ENCODE measurements around the gene TADA3.

TADA3 gene

DNA sequence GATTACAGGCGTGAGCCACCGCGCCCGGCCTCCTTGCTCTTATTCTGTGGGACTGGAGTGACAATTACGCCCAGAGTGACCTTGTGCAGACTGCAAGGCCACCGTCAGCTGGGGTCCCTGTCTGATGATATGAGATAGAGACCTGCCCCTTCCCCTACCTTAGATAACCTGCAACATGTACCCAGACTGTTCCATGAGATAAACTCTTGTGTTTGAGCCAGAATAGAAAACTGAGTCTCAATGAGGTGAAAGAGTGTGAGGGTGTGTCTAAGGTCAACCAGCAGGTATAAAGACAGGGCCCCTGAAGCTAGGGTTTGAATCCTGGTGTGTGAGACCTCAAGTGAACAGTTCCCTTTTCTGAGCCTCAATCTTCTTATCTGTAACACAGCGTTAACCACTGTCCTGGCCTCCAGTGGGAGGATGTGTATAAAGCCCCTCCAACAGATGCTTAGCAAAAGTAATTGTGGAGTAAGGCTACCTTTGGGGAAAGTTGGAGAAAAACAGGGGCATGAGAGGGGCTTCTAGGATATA is 6.0 kb downstream of the TADA3 start:
- no peak for DNase-seq
- Histone ChIP-seq H3K4me3 (ENCODE audit: low read depth, low read length) (no peak overlapping the region), H3K36me3 (peaks cover 69% of the 10 kb centered on the region), H3K27ac (no peak overlapping the region), H3K27me3 (ENCODE audit: insufficient read depth, low read depth, severe bottlenecking) (no peaks in the 10 kb centered on the region), H3K9me3 (ENCODE audit: severe bottlenecking) (no peaks in the 10 kb centered on the region)
- TF ChIP-seq, protein P1, sequence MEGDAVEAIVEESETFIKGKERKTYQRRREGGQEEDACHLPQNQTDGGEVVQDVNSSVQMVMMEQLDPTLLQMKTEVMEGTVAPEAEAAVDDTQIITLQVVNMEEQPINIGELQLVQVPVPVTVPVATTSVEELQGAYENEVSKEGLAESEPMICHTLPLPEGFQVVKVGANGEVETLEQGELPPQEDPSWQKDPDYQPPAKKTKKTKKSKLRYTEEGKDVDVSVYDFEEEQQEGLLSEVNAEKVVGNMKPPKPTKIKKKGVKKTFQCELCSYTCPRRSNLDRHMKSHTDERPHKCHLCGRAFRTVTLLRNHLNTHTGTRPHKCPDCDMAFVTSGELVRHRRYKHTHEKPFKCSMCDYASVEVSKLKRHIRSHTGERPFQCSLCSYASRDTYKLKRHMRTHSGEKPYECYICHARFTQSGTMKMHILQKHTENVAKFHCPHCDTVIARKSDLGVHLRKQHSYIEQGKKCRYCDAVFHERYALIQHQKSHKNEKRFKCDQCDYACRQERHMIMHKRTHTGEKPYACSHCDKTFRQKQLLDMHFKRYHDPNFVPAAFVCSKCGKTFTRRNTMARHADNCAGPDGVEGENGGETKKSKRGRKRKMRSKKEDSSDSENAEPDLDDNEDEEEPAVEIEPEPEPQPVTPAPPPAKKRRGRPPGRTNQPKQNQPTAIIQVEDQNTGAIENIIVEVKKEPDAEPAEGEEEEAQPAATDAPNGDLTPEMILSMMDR (IDR thresholded peaks at IDR 0.05; ENCODE audit: low read depth, low read length), result no peak

DNA sequence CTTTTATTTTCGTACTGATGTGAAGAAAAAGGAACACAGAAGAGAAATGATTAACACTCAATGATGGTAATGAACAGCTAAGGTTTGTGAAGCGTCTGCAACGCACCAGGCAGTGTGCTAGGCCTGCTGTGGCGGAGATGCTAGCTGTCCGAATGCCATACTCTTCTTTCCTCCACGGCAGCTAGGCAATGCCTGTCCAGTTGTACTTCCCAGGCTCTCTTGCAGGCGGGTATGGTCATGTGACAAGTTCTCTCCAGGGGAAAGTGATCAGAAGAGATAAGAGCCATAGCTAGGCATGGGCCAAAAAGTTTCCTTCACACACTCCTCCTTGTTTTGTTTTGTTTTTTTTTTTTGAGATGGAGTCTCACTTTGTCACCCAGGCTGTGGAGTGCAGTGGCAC is 6.7 kb downstream of the TADA3 start:
- Histone ChIP-seq H3K9me3 (ENCODE audit: severe bottlenecking) (no peaks in the 10 kb centered on the region), H3K36me3 (peaks cover 67% of the 10 kb centered on the region), H3K4me3 (ENCODE audit: low read depth, low read length) (no peak overlapping the region)

DNA sequence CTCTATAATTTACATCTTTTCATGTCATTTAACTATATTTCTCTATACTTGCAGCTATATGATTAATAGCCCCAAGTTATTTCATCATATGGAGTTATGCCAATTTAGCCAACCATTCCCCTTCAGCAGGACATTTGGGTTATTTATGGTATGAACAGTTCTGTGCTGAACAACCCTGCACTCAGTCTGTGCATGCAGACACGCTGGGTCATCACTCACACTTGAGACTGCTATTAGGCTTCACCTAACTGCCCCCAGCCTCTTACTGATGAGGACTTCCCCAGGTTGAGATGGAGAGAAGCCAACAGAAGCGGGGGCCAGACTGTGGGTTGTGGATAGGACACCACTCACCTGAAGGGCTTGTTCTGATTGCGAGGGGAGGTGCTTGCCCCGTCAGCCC is 7.3 kb downstream of the TADA3 start:
- no peak overlapping the region for H3K27ac ChIP-seq
- H3K9me3 ChIP-seq (ENCODE audit: severe bottlenecking), result no peaks in the 10 kb centered on the region
- no peak overlapping the region for H3K4me3 ChIP-seq (ENCODE audit: low read depth, low read length)
- TF ChIP-seq, protein P1 (IDR thresholded peaks at IDR 0.05; ENCODE audit: low read depth, low read length), result no peak
- DNase-seq, result no peak
- H3K27me3 ChIP-seq (ENCODE audit: insufficient read depth, low read depth, severe bottlenecking), result no peaks in the 10 kb centered on the region
- H3K36me3 ChIP-seq, result peaks cover 60% of the 10 kb centered on the region

More for the DNA sequence above, 6.7 kb downstream of the TADA3 start:
- no peak overlapping the region for H3K27ac ChIP-seq
- DNase-seq, result no peak
- TF ChIP-seq, protein P1 (IDR thresholded peaks at IDR 0.05; ENCODE audit: low read depth, low read length), result no peak
- H3K27me3 ChIP-seq (ENCODE audit: insufficient read depth, low read depth, severe bottlenecking), result no peaks in the 10 kb centered on the region

DNA sequence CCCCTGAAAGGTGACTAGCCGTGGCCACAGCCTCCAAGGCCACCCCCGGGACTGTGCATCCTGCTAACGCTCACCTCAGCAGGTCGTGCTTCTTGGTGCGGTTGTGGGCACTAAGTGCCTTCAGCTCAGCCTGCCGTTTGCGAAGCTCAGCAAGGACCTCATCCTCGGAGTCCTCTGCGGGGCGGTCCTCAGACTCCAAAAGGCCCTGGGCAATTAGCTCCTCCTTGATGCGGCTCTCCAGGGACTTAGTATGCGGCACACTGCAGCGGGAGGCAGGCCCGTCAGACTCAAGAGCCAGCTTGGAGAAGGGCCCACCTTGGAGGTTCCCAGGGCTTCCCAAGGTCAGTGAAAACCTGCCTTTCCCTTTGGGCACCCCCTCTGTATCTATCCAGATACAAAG is 8.3 kb downstream of the TADA3 start:
- TF ChIP-seq, protein P1 (IDR thresholded peaks at IDR 0.05; ENCODE audit: low read depth, low read length), result no peak
- Histone ChIP-seq H3K27ac (no peak overlapping the region), H3K4me3 (ENCODE audit: low read depth, low read length) (no peak overlapping the region), H3K9me3 (ENCODE audit: severe bottlenecking) (no peaks in the 10 kb centered on the region), H3K27me3 (ENCODE audit: insufficient read depth, low read depth, severe bottlenecking) (no peaks in the 10 kb centered on the region), H3K36me3 (peaks cover 50% of the 10 kb centered on the region)
- no peak for DNase-seq

DNA sequence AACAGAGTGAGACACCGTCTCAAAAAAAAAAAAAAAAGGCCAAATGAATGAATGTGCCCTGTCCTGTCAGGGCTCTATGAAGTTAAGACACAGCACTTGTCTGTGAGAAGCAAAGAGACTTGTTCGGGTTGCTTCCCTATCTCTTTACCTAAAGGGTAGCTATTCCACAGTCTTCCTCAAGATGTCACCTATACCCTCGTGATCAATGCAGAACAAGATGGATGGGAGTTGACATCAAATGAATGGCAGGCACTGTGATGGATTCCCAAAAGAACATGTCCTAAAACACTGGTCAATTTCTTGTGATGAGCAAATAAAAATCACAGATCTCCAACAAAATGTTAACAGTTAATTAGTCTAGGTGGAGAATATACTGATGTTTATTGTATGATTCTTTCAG is 9.5 kb downstream of the TADA3 start:
- H3K4me3 ChIP-seq (ENCODE audit: low read depth, low read length), result no peak overlapping the region
- no peak overlapping the region for H3K27ac ChIP-seq
- peaks cover 47% of the 10 kb centered on the region for H3K36me3 ChIP-seq
- H3K9me3 ChIP-seq (ENCODE audit: severe bottlenecking), result no peaks in the 10 kb centered on the region
- no peak for DNase-seq
- TF ChIP-seq, protein P1 (IDR thresholded peaks at IDR 0.05; ENCODE audit: low read depth, low read length), result peak; percentile 24; the same call in 1 of the 2 replicates
- no peaks in the 10 kb centered on the region for H3K27me3 ChIP-seq (ENCODE audit: insufficient read depth, low read depth, severe bottlenecking)

DNA sequence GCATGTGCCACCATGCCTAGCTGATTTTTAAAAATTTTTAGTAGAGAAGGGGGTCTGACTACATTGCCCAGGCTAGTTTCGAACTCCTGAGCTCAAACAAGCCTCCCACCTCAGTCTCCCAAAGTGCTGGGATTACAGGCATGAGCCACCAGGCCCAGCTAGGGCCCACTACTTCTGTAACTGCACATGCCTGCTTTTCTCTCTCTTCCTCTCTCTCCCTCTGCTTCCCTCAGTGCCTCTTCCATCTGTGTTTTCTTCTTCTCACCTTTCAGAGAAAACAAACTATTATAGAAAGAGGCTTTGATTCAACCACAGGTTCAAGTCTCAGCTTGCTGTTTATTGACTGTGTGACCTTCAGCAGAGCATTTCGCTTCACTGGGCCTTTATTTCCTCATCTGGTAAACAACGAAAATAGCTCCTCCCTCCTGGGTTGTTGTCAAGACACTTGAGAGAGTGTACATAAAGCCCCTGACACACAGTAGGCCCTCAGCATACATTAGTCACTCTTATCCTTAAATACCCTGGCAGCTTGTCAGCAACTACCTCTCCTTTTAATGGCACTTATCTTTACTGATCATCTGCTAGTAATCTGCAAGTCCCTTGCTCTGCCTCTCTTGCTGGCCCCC is 10.2 kb downstream of the TADA3 start:
- TF ChIP-seq, protein P1 (IDR thresholded peaks at IDR 0.05; ENCODE audit: low read depth, low read length), result no peak
- H3K27me3 ChIP-seq (ENCODE audit: insufficient read depth, low read depth, severe bottlenecking), result no peaks in the 10 kb centered on the region
- H3K27ac ChIP-seq, result no peak overlapping the region
- DNase-seq, result no peak
- H3K9me3 ChIP-seq (ENCODE audit: severe bottlenecking), result no peaks in the 10 kb centered on the region
- no peak overlapping the region for H3K4me3 ChIP-seq (ENCODE audit: low read depth, low read length)
- peaks cover 40% of the 10 kb centered on the region for H3K36me3 ChIP-seq

All from WERI-Rb-1 (cell line).